GM12892 (cell line): Measurements from ENCODE around the gene P3H3.

ENCODE experiments used
- POLR2A ChIP-seq: IDR thresholded peaks from 2 replicates; pipeline ENCODE4 v1.6.1; 2011; ENCODE audit warnings: low read depth, low read length, control low read depth
- TAF1 ChIP-seq: IDR thresholded peaks from 2 replicates; pipeline ENCODE4 v1.6.1; 2011; ENCODE audit warnings: low read depth, mild to moderate bottlenecking, control low read depth, low read length, borderline replicate concordance

- no peak for TF ChIP-seq POLR2A
- TF ChIP-seq TAF1: no peak
These were observed 32.7 kb downstream of the P3H3 start for GRCh38 chr12:6860942-6861341.
